GM12892 (cell line): ENCODE results near the gene RBM6.

ENCODE experiments used
- POLR2A ChIP-seq: IDR thresholded peaks from 2 replicates; pipeline ENCODE4 v1.6.1; 2011; ENCODE audit warnings: low read depth, low read length, control low read depth
- POLR2AphosphoS5 ChIP-seq: IDR thresholded peaks from 2 replicates; pipeline ENCODE4 v1.6.1; 2011; ENCODE audit warnings: low read depth, low read length, control low read depth
- TAF1 ChIP-seq: IDR thresholded peaks from 2 replicates; pipeline ENCODE4 v1.6.1; 2011; ENCODE audit warnings: low read depth, mild to moderate bottlenecking, control low read depth, low read length, borderline replicate concordance

- TF ChIP-seq POLR2AphosphoS5 (no peak), POLR2A (no peak), TAF1 (no peak)
Measured at GRCh38 chr3:50010959-50011358, 71.0 kb downstream of the RBM6 start.
